ENCODE results near the gene SDF4.
"Not testable (repeated sequence)": the region's sequence is repeated elsewhere in the genome, so short reads cannot be mapped to it uniquely, and the experiment has no call there.

Gene SDF4

DNA sequence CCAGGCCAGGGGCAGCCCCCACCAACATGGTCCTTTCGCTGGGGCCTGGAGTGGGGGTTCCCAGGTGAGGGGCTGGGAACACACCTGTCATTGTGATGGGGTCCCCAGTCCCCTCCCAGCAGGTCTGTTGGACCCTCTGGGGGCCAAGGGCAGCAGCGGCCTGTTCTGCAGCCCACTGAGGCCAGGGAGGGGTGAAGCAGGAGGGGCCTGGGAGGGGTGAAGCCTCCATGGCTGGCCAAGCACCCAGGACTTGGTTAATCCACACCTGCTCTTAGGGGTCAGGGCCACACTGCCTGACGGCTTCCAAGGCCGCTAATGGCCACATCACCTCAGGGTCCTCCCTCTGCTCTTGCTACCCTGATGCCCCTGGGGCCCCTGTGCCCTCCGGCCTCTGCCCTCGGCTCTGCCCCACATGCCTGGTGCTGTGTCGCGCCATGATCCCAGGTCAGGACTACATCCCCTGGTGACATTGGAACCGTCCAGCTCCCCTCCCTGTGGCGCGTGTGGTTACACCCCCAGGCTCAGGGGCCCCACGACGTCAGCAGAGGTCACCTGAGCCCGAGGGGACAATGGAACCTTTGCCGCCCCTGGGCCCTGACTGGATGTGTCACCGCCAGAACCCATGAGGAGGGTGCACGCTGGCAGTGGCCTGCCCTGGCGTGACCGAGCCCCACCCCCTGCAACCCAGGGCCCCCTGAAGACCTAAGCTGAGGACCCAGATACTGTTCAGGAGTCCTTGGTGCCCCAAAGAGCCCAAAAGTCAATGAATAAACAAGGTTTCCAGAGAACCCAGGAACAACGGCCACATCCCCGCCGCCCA lies 32.5 kb downstream of the SDF4 start:
- in situ Hi-C loops (cut with HindIII; ENCODE audit: low pct_unique_long_range_greater_than_20kb, low sequenced_read_pairs), result no loop called here
- TF ChIP-seq JUND (IDR thresholded peaks at IDR 0.05; ENCODE audit: low read depth), result no peak
- DNase-seq (ENCODE audit: low read depth in 1 of 2, low spot score in 1 of 2), result no peak

DNA sequence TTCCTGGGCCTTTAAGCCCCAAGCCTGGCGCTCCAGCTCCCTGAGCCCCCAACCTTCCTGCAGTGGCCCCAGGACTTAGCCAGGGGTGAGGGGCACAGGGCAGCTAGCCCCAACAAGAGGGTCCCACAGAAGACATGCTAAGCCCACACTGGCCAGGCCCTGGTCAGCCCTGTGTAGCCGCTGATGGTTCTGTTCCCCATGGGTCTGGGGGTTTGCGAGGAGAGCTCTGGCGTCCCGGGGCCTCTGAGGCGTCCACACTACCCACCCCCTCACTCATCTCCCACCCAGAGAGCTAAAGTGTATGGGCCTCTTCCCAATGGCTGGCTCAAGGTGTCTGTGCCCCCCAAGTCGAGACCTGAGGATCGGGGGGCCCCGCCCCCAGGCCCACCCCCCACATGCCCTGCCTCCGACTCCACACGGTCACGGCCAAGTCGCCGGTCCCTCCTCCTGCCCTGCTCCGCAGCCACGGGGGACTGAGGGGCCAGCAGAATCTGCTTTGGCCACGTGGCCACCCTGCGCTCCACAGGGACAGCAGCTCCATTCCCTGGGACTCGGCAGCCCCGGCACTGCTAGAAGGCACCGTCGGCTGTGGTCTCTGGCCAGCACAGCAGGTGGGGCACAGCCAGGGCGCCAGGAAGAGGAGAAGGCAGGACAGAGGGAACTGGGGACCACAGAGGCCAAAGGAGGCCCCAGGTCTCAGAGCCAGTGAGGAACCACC lies 33.2 kb downstream of the SDF4 start:
- no peak for DNase-seq (ENCODE audit: low read depth in 1 of 2, low spot score in 1 of 2)
- in situ Hi-C loops (cut with HindIII; ENCODE audit: low pct_unique_long_range_greater_than_20kb, low sequenced_read_pairs), result no loop called here

DNA sequence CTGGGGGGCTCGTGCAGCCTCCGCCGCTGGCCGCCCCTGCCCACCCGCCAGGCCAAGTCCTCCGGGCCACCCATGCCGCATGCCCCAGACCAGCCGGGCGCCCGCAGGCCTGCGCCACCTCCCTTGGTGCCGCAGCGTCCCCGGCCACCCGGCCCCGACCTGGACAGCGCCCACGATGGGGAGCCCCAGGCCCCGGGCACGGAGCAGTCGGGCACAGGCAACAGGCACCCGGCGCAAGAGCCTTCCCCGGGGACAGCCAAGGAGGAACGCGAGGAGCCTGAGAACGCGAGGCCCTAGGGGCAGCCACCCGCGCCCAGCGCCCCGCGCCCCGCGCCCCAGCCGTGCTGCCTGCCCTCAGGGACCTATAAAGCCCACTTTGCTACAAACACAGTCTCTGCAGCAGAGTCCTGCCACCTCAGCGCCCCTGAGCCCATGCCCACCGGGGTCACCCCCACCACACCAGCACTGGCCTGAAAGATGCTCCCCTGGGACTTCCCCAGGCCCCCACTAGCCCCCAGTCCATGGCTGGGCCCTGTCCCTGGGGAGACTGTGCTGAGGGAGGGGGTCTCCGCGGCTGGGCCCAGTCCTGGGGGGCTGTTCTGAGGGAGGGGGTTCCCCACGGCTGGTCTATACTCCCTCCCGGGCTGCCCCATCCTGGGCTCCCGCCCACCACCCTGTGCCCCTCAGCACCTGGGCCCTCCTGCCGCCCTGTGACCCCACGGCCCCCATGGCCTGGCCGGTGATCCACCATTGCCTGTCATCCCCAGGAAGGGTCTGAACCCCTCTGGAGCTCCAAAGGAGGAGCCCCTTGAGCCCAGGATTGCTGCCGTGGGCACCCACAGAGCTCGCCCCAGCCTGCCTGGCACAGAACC lies 34.0 kb downstream of the SDF4 start:
- TF ChIP-seq JUND (IDR thresholded peaks at IDR 0.05; ENCODE audit: low read depth), result no peak
- DNase-seq (ENCODE audit: low read depth in 1 of 2, low spot score in 1 of 2), result no peak

More for the DNA sequence above, 33.2 kb downstream of the SDF4 start:
- TF ChIP-seq JUND (IDR thresholded peaks at IDR 0.05; ENCODE audit: low read depth), result no peak

DNA sequence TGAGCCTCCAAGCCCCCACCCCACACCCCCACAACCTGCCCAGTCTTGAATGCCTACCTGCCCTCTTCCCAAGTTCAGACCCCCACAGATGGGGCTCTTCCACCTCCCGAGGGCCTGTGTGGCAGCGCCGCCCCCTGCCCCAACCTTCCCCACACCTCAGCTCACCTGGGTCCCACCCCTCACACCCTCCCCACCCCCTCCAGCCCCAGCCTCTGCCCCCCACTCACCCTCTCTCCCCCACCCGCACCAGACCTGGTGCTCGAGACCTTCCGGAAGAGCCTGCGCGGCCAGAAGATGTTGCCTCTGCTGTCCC lies 34.7 kb downstream of the SDF4 start:
- TF ChIP-seq JUND (IDR thresholded peaks at IDR 0.05; ENCODE audit: low read depth), result no peak
- DNase-seq (ENCODE audit: low read depth in 1 of 2, low spot score in 1 of 2), result no peak
- in situ Hi-C loops (cut with HindIII; ENCODE audit: low pct_unique_long_range_greater_than_20kb, low sequenced_read_pairs), result no loop called here

More for the DNA sequence above, 34.0 kb downstream of the SDF4 start:
- in situ Hi-C loops (cut with HindIII; ENCODE audit: low pct_unique_long_range_greater_than_20kb, low sequenced_read_pairs), result no loop called here

DNA sequence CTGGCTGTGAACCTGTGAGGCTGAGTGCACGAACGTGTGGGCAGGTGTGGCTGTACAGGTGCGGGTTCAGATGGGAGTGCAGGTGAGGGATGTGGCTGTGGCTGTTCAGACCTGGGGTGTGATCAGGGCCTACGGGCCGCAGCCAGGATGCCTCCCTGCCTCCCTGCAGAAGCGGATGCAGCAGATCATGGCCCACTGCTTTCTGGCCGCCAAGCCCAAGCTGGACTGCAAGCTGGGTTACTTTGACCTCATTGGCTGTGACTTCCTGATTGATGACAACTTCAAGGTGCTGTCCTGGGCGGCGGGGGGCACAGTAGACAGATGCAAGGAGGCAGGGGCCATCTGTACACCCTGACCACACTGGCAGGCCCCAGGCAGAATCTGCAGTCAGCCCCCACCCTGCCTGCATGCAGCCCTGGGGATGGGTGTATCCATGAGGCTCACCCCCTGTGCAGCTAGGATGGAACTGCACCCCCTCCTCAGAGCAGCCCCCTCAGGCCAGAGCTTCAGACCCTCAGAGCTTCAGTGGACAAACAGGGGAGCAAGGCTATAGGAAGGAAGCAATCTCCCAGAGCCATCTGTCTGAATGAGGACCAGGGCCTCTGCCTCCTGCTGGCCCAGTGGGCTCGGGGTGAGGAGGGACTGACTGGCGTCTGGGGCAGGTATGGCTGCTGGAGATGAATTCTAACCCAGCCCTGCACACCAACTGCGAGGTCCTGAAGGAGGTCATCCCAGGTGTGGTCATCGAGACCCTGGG lies 35.2 kb downstream of the SDF4 start:
- TF ChIP-seq JUND (IDR thresholded peaks at IDR 0.05; ENCODE audit: low read depth), result no peak
- DNase-seq (ENCODE audit: low read depth in 1 of 2, low spot score in 1 of 2), result no peak
- in situ Hi-C loops (cut with HindIII; ENCODE audit: low pct_unique_long_range_greater_than_20kb, low sequenced_read_pairs), result no loop called here

DNA sequence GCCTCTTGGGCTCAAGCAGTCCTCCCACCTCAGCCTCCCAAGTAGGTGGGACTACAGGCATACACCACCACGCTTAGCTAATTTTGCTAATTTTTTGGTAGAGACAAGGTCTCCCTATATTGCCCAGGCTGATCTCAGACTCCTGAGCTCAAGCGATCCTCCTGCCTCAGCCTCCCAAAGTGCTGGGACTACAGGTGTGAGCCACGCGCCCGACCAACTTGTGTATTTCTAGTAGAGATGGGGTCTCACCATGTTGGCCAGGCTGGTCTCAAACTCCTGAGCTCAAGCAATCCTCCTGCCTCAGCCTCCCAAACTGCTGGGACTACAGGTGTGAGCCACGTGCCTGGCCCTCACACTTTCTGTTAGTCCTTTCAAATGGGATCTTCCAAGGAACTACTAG lies 36.1 kb downstream of the SDF4 start:
- in situ Hi-C loops (cut with HindIII; ENCODE audit: low pct_unique_long_range_greater_than_20kb, low sequenced_read_pairs); DNase-seq (ENCODE audit: low read depth in 1 of 2, low spot score in 1 of 2): not testable (repeated sequence)

DNA sequence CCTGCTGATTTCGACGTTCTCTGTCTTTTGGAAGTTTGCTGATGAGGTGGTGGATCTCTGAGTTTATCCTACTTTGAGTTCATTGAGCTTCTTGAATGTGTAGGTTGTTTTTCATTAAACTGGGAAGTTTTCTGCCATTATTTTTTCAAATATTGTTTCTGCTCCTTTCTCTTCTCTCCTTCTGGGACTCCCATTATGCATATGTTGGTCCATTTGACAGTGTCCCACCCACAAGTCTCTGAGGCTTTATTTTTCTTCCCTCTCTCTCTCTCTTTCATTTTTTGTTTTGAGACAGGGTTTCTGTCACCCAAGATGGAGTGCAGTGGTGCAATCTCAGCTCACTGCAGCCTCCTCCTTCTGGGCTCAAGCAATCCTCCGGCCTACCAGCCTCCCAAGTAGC lies 37.1 kb downstream of the SDF4 start:
- in situ Hi-C loops (cut with HindIII; ENCODE audit: low pct_unique_long_range_greater_than_20kb, low sequenced_read_pairs), result no loop called here
- TF ChIP-seq JUND (IDR thresholded peaks at IDR 0.05; ENCODE audit: low read depth), result no peak

DNA sequence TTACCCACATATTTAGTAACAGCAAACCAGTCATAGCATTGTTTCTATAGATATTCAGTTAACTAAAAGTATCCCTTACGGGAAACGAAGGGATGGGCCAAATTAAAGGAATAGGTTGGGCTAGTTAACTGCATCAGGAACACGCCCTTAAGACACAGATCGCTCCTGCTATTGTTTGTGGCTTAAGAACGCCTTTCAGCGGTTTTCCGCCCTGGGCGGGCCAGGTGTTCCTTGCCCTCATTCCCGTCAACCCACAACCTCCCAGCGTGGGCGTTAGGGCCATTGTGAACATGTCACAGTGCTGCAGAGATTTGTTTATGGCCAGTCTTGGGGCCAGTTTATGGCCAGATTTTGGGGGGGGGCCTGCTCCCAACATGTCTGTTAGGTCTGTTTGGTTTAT lies 40.1 kb downstream of the SDF4 start:
- DNase-seq (ENCODE audit: low read depth in 1 of 2, low spot score in 1 of 2), result no peak
- in situ Hi-C loops (cut with HindIII; ENCODE audit: low pct_unique_long_range_greater_than_20kb, low sequenced_read_pairs), result no loop called here
- TF ChIP-seq JUND (IDR thresholded peaks at IDR 0.05; ENCODE audit: low read depth), result no peak

More for the DNA sequence above, 37.1 kb downstream of the SDF4 start:
- DNase-seq (ENCODE audit: low read depth in 1 of 2, low spot score in 1 of 2), result no peak

DNA sequence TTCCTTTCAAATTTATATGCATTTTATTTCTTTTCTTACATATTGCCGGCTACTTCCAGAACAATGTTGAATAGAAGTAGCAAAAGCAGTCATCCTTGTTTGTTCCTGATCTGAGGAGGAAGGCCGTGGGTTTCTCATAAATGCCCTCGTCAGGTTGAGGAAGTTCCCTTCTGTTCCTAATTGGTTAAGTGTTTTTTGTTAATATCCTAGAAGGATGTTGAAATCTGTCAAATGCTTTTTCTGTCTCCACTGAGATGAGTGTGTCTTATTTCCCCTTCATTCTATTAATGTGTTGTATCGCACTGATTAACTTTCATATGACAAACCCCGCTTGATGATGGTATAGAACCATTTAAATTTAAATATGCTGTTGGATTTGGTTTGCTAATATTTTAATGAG lies 42.7 kb downstream of the SDF4 start:
- no peak for DNase-seq (ENCODE audit: low read depth in 1 of 2, low spot score in 1 of 2)
- in situ Hi-C loops (cut with HindIII; ENCODE audit: low pct_unique_long_range_greater_than_20kb, low sequenced_read_pairs), result no loop called here
- TF ChIP-seq JUND (IDR thresholded peaks at IDR 0.05; ENCODE audit: low read depth), result no peak

DNA sequence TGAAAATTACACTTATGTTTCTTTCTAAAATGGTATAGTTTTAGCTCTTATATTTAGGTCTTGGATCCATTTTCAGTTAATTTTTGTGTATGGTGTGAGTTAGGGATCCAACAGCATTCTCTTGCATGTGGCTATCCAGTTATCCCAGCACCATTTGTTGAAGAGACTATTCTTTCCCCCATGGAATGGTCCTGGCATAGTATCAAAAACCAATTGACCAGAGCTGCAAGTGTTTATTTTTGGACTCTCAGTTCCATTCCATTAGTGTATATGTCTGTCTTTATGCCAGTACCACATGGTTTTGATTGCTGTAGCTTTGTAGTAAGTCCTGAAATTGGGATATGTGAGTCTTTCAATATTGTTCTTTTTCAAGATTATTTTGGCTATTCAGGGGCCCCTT lies 43.9 kb downstream of the SDF4 start:
- in situ Hi-C loops (cut with HindIII; ENCODE audit: low pct_unique_long_range_greater_than_20kb, low sequenced_read_pairs), result no loop called here
- no peak for TF ChIP-seq JUND (IDR thresholded peaks at IDR 0.05; ENCODE audit: low read depth)
- DNase-seq (ENCODE audit: low read depth in 1 of 2, low spot score in 1 of 2), result no peak

DNA sequence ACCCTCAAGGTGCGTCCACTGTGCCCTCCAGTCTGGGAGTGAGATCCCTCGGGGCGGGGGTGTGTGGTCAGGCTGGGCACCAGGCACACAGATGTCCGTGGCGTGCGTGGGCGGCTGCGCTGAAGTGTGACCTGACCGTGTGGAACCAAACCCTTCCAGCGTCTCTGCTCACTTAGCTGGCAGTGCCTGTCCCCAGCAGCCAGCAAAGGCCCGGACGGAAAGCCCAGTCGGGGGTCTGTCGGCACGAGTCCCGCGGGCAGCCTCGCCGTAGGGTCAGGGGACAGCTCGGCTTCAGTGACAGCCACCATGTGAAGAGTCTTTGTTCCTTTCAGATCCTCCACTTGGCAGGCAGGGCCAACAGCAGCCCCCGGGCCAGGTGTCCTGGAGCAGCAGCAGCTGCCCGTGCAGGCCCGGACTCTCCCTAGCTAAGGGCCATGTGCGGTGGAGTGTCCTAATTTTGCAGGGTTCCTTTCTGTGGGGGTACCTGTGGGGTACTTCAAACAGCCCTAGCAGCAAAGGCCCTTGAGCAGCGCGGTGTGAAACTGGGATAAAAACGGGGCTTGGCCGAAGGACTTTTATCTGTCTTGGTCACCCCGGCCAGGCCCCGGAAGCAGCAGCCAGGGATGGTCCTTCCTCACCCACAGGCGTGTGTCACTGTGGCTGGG lies 46.6 kb downstream of the SDF4 start:
- no peak for TF ChIP-seq JUND (IDR thresholded peaks at IDR 0.05; ENCODE audit: low read depth)
- in situ Hi-C loops (cut with HindIII; ENCODE audit: low pct_unique_long_range_greater_than_20kb, low sequenced_read_pairs), result no loop called here
- DNase-seq (ENCODE audit: low read depth in 1 of 2, low spot score in 1 of 2), result no peak
